CD14-positive monocyte (primary cell): ENCODE data around the gene RUFY4. TPM values are rescaled to one million over a fixed set of nuclear protein-coding genes. Genes with fewer than 3 reads are reported as not detected.

Source experiments
- DNase-seq, 3 donors: peaks; one replicate each; pipeline ENCODE4 v3.0.0-alpha.2; 2011 to 2022
- H2AFZ ChIP-seq: 2 replicates; pipeline ENCODE4 v1.6.0; 2012; ENCODE audit warnings: mild to moderate bottlenecking, low read depth, low read length, inconsistent platforms; ENCODE audit not compliant: insufficient read depth, poor library complexity, severe bottlenecking
- H3K27ac ChIP-seq, 2 donors: 1 replicate in 1 of 2; 2 replicates in 1 of 2; pipeline ENCODE4 v1.5.1; 2012 to 2013; ENCODE audit warnings: low read length in 2 of 2, control low read depth in 1 of 2, inconsistent platforms in 1 of 2, low read depth in 1 of 2, mild to moderate bottlenecking in 1 of 2
- H3K27me3 ChIP-seq, 2 donors: one replicate each; pipeline versions ENCODE4 v1.6.0 to v1.6.1; 2011 to 2013; ENCODE audit warnings: low read length in 2 of 2; ENCODE audit not compliant: control insufficient read depth in 2 of 2, insufficient read depth in 2 of 2
- H3K36me3 ChIP-seq, 2 donors: replicated peaks in 1 of 2; 1 replicate in 1 of 2; 2 replicates in 1 of 2; pipeline versions ENCODE4 v1.5.1 to v1.6.1; 2012 to 2013; ENCODE audit warnings: low read length in 2 of 2, control low read depth in 1 of 2, inconsistent platforms in 1 of 2, mild to moderate bottlenecking in 1 of 2; ENCODE audit not compliant: insufficient read depth in 2 of 2, control insufficient read depth in 1 of 2
- H3K4me1 ChIP-seq, 2 donors: 1 replicate in 1 of 2; 2 replicates in 1 of 2; pipeline versions ENCODE4 v1.5.1 to v1.6.1; 2012 to 2013; ENCODE audit warnings: low read length in 2 of 2, control low read depth in 1 of 2, inconsistent platforms in 1 of 2, mild to moderate bottlenecking in 1 of 2, moderate library complexity in 1 of 2; ENCODE audit not compliant: insufficient read depth in 2 of 2, control insufficient read depth in 1 of 2
- H3K4me2 ChIP-seq: replicated peaks from 2 replicates; pipeline ENCODE3; 2012; ENCODE audit warnings: low read length, moderate library complexity, mild to moderate bottlenecking; ENCODE audit not compliant: poor library complexity, severe bottlenecking; ENCODE audit errors: extremely low read depth
- H3K4me3 ChIP-seq, 3 experiments: fragments of 200-600 bp in 1 of 3; sonication (generic) in 1 of 3; replicated peaks in 1 of 3; 1 replicate in 2 of 3; 2 replicates in 1 of 3; pipeline ENCODE4 v1.5.1; 2011 to 2013; ENCODE audit warnings: low read length in 3 of 3, mild to moderate bottlenecking in 3 of 3, control low read depth in 2 of 3, low read depth in 2 of 3, inconsistent platforms in 1 of 3, moderate library complexity in 1 of 3
- H3K79me2 ChIP-seq: 2 replicates; pipeline ENCODE4 v1.6.0; 2012; ENCODE audit warnings: mild to moderate bottlenecking, control low read depth, inconsistent platforms, low read length, moderate library complexity; ENCODE audit not compliant: insufficient read depth
- H3K9ac ChIP-seq: 2 replicates; pipeline ENCODE4 v1.6.0; 2017; ENCODE audit warnings: low read length, mild to moderate bottlenecking; ENCODE audit not compliant: insufficient read depth, poor library complexity, severe bottlenecking
- H3K9me3 ChIP-seq, 2 donors: replicated peaks in 1 of 2; 1 replicate in 1 of 2; 2 replicates in 1 of 2; pipeline versions ENCODE4 v1.5.1 to v1.6.1; 2012 to 2013; ENCODE audit warnings: low read length in 2 of 2, control low read depth in 1 of 2; ENCODE audit not compliant: control insufficient read depth in 1 of 2, insufficient read depth in 1 of 2
- H4K20me1 ChIP-seq: 2 replicates; pipeline ENCODE4 v1.6.0; 2012; ENCODE audit warnings: mild to moderate bottlenecking, low read length, control low read depth, moderate library complexity; ENCODE audit not compliant: insufficient read depth
- H3K27ac Mint-ChIP-seq, 7 donors: one replicate each; pipeline ENCODE4 v1.8.0; 2020; ENCODE audit warnings: mild to moderate bottlenecking in 7 of 7, mixed read lengths in 7 of 7, moderate library complexity in 6 of 7, inconsistent platforms in 2 of 7
- H3K27me3 Mint-ChIP-seq, 3 donors: one replicate each; pipeline ENCODE4 v1.8.0; 2021 to 2022; ENCODE audit warnings: low read depth in 3 of 3, mild to moderate bottlenecking in 3 of 3, mixed read lengths in 3 of 3, moderate library complexity in 3 of 3, inconsistent platforms in 1 of 3
- H3K36me3 Mint-ChIP-seq, 2 donors: one replicate each; pipeline ENCODE4 v1.8.0; 2020; ENCODE audit warnings: mixed read lengths in 2 of 2, inconsistent platforms in 1 of 2, mild to moderate bottlenecking in 1 of 2
- H3K4me1 Mint-ChIP-seq: one replicate; pipeline ENCODE4 v1.8.0; 2020; ENCODE audit warnings: mild to moderate bottlenecking, mixed read lengths
- H3K4me3 Mint-ChIP-seq, 2 donors: one replicate each; pipeline ENCODE4 v1.8.0; 2020; ENCODE audit warnings: mild to moderate bottlenecking in 2 of 2, mixed read lengths in 2 of 2, moderate library complexity in 1 of 2
- H3K9me3 Mint-ChIP-seq, 7 donors: one replicate each; pipeline ENCODE4 v1.8.0; 2020 to 2022; ENCODE audit warnings: mixed read lengths in 7 of 7, mild to moderate bottlenecking in 6 of 7, moderate library complexity in 6 of 7, inconsistent platforms in 2 of 7
- CTCF ChIP-seq: fragments of 200-600 bp; IDR thresholded peaks from one replicate; pipeline ENCODE4 v1.8.0; 2022; ENCODE audit warnings: antibody characterized with exemption, mild to moderate bottlenecking
- WGBS: methylation state at CpG from one replicate; pipeline ENCODE4 v1.1.5; 2013; ENCODE audit warnings: missing lambda C conversion rate; ENCODE audit not compliant: insufficient coverage; 5-methylcytosine and 5-hydroxymethylcytosine counted together
- intact Hi-C, 2 donors: fragments of 100-400 bp; cut with micrococcal nuclease; formaldehyde crosslinking; loops; one replicate each; pipeline versions ENCODE4 v1.15.0 to v1.15.1; 2023
- polyA plus RNA-seq, 3 donors: library from polyadenylated mRNA; depleted of rRNA in 1 of 3; unstranded in 2 of 3; stranded (reverse) in 1 of 3; fragments of 300-500 nt in 2 of 3; fragments of >200 nt in 1 of 3; fragmentation: Illumina TruSeq in 2 of 3; gene quantifications; 1 replicate in 2 of 3; 2 replicates in 1 of 3; pipeline ENCODE4 v1.2.3, GENCODE V29; 2012 to 2021

The RUFY4 gene
- polyA plus RNA-seq, 3 donors = 0.65 to 26.1 (median 0.68) TPM

DNA sequence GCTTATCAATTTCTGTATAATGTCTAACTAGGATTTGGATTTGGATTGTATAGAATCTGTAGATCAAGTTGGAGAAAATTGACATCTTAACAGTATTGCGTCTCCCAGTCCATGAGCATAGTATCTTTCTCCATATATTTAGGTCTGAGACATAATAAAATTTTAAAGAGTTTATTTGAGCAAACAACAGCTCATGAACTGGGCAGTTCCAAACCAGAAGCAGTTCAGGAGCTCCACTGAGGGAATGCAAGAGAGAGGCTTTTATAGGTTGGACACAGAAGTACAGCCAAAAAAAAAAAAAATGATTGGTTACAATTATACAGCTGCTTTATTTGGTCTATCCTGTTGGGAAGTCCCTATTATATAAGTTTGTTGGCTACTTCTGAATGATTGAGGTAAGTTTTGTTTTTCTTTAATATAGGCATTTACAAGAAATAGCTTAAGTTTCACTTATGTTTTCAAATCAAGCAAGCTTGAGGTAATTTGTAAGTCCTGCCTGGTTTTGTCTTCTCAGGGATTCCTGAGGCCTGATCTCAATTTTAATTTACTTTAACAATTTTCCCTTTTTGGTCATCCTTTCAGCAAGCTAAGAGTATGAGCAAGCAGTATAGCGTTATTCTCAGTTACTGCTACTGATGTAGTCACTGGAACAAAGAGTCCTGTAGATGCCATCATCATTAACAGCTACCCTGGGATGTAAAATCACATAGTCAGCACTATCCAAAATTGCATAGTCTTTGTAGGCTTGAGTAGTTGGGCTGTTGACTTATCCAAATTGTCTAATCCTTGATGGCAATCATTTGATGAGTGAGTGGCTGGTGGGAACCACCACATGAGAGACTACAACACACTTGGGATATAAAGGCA, 27.5 kb upstream of the RUFY4 start:
- TF ChIP-seq CTCF = no peak
- Mint-ChIP-seq H3K27me3 (no peaks in the 10 kb centered on the region), H3K9me3 (peaks cover 0 to 11% (median 9%) of the 10 kb centered on the region in 7 donors), H3K27ac (peak overlapping the region in 2 of 7 donors; percentile 5 to 40), H3K4me3 (no peak overlapping the region), H3K36me3 (peaks cover 7 to 14% of the 10 kb centered on the region in 2 donors), H3K4me1 (peaks cover 60% of the 10 kb centered on the region)
- H3K4me2 ChIP-seq = no peak overlapping the region
- peaks cover 16% of the 10 kb centered on the region for H3K79me2 ChIP-seq
- WGBS = no CpG with 5 or more reads among the region's 2 CpGs
- H3K9me3 ChIP-seq = peaks cover 0 to 9% of the 10 kb centered on the region in 2 donors
- H2AFZ ChIP-seq = no peak overlapping the region
- no peaks in the 10 kb centered on the region for H3K27me3 ChIP-seq
- no peak overlapping the region for H3K9ac ChIP-seq
- H4K20me1 ChIP-seq = no peaks in the 10 kb centered on the region
- no peak overlapping the region for H3K27ac ChIP-seq
- peaks cover 19 to 54% of the 10 kb centered on the region in 2 donors for H3K4me1 ChIP-seq
- DNase-seq = no peak
- H3K36me3 ChIP-seq = no peaks in the 10 kb centered on the region
- H3K4me3 ChIP-seq = no peak overlapping the region
- intact Hi-C loops = no loop called here

DNA sequence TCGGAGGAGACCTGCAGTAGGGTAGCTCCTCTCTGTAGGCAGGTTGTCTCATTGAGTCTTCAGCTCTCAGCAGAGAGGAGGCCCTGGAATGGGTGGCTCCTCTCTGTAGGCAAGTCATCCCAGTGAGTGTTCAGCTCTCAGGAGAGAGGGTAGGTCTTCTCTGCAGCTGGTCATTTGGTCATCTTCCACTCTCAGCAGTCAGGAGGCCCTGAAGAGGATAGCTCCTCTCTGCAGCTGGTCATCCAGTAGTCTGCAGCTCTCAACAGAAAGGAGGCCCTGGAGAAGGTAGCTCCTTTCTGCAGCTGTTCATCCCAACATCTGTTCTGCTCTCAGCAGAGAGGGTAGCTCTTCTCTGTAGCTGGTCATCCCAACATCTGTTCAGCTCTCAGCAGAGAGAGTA, 26.0 kb upstream of the RUFY4 start:
- no peak for TF ChIP-seq CTCF
- intact Hi-C loops = no loop called here
- H4K20me1 ChIP-seq = no peaks in the 10 kb centered on the region
- H3K9me3 ChIP-seq = peaks cover 0 to 9% of the 10 kb centered on the region in 2 donors
- H3K4me3 ChIP-seq = no peak overlapping the region
- peaks cover 0 to 11% (median 9%) of the 10 kb centered on the region in 7 donors for H3K9me3 Mint-ChIP-seq
- H3K4me1 Mint-ChIP-seq = peaks cover 66% of the 10 kb centered on the region
- no peak overlapping the region for H3K27ac ChIP-seq
- no peaks in the 10 kb centered on the region for H3K27me3 Mint-ChIP-seq
- DNase-seq = no peak
- peaks cover 24 to 61% of the 10 kb centered on the region in 2 donors for H3K4me1 ChIP-seq
- peak overlapping the region in 1 of 7 donors; percentile 35 for H3K27ac Mint-ChIP-seq
- WGBS = 100% methylated on average over 1 of the region's 1 CpG
- H2AFZ ChIP-seq = no peak overlapping the region
- no peak overlapping the region for H3K4me3 Mint-ChIP-seq
- H3K27me3 ChIP-seq = no peaks in the 10 kb centered on the region
- no peak overlapping the region for H3K4me2 ChIP-seq
- no peaks in the 10 kb centered on the region for H3K36me3 ChIP-seq
- H3K79me2 ChIP-seq = peaks cover 11% of the 10 kb centered on the region
- peaks cover 7 to 14% of the 10 kb centered on the region in 2 donors for H3K36me3 Mint-ChIP-seq
- no peak overlapping the region for H3K9ac ChIP-seq
